GM18861 (cell line): ENCODE data around the gene TSSC4.

Experiments used
- ATAC-seq: cut with Tn5 transposase; IDR thresholded peaks from one replicate; pipeline ENCODE4 v1.9.1; 2021; ENCODE audit not compliant: unreplicated experiment

TSSC4 gene

DNA sequence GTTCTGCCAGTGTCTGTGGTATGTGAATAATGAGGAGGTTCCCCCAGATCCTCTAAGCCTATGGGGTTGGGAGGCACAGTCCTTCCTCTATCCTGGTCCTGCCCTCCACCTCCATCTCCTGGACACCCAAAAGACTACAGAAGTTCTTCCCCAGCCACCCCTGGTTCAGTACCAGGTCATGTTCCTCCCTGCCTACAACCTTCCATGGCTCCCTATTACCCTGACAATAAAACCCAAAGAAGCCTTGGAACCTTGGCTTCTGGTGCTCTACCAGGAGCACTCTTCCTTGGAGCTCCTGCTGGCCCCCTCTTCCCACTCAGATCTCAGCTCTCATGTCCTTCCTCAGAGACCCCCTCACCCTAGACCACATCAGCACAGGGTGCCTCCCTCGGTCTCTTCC lies 30.8 kb downstream of the TSSC4 start:
- no peak for ATAC-seq

DNA sequence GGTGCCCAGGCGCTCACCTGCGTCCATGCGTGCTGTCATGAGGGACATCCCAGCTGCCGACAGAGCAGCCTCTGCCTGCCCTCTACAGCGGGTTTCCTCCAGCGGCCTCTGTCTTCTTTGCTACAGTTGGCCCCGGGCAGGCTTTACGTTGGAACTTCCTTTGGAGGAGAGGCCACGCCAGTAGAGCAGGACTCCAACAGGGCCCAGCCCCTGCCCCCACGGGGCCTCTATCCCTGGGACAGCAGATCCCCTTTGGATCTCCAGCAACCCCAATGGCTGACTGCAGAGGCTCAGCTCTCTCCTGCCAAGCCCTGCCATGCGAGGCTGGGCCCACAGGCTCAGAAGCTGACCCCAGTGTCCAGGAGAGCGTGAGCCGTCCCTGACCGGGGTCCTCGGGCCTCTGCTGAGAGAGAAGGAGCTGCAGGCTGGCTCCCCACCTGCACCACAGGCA lies 31.6 kb downstream of the TSSC4 start:
- ATAC-seq: no peak

DNA sequence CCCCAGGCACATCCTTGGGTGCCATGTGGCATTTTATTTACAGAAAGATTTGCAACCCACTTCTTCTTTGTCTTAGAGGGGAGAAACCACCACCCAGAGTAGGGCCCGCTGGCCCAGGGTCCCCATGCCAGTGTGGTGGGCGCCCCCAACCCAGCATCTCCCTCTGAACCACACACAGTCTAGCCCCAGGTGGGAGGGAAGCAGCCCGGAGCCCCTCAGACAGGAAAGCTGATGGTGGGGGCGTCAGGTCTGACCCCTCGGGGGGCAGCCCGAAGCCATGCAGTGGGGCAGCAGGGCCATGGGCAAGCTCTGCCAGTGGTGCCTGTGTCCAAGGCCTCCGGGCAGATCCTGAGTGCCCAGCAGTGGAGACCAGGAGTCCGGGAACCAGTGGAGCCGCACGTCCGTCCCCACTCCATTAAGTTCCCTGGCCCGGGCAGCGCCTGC lies 32.1 kb downstream of the TSSC4 start:
- no peak for ATAC-seq

DNA sequence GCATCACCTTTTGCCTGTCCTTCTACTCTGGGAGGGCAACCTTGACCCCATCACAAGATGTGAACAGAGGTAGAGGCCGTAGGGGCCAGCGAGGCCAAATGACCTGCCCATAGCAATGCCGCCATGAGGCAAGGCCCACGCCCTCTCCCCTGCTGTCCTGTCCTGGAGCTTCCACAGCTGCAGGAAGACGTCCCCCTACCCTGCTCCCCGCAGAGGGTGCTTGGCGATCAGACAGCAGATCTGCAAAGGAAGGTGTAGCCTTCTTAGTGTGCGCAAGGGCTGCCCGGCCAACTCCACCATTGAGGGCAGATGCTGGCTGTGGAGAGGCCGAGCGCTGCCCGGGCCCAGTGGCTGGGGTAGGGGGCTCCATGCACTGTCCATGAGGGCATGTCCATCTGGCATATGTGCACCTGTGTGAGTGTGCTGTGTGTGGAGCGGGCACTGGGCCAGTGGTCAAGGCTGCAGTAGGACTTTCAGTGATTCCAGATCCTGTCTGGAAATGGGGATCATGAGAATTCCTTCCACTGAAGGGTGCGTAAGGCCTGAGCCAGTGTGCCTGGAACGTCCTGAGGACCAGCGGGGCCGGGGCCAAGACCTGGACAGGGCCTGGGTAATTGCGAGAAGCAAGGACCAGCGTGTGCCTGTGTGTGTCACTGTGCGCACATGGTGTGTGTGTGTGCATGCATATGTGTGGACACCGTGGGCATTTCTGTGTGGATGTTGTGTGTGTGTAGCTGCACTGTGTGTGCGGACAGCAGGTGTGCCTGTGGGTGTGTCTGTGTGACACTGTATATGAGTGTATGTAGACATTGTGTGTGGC lies 32.8 kb downstream of the TSSC4 start:
- ATAC-seq: no peak

DNA sequence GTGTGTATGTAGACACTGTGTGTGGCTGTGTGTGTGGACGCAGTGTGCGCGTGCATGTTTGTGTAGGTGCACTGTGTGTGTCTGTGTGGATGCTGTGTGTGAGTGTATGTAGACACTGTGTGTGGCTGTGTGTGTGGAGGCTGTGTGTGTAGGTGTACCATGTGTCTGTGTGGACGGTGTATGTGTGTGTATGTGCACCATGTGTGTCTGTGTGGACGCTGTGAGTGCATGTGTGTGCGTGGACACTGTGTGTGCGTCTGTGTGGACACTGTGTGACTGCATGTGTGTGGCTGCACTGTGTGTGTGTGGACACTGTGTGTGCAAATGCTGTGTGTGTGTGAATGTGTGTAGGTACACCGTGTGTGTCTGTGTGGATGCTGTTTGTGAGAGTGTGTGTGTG lies 33.5 kb downstream of the TSSC4 start:
- ATAC-seq: no peak

DNA sequence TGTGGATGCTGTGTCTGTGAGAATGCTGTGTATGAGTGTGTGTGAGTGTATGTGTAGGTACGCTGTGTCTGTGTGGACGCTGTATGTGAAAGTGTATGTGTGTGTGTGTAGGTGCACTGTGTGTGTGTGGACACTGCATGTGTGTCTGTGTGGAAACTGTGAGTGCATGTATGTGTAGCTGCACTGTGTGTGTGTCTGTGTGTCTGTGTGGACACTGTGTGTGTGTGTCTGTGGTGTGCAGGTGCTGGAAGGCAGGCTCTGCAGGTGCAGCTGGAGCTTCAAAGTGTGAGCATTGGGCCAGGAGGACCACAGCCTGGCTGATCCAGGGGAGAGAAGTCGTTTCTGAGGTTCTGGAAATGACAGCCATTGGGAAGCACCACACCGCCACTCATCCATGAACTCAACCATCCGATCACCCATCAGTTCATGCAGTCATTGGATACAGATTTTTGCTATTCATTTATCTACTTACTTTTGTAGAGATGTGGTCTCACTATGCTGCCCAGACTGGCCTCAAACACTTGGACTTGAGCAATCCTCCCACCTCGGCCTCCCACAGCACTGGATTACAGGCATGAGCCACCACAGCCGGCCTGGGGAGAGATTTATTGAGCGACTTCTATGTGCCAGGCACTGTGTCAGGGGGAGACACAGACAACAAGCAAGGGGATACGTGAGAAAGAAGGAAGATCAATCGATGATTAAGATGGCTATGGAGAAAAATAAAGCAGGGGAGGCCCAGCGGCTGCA lies 34.1 kb downstream of the TSSC4 start:
- ATAC-seq: no peak

DNA sequence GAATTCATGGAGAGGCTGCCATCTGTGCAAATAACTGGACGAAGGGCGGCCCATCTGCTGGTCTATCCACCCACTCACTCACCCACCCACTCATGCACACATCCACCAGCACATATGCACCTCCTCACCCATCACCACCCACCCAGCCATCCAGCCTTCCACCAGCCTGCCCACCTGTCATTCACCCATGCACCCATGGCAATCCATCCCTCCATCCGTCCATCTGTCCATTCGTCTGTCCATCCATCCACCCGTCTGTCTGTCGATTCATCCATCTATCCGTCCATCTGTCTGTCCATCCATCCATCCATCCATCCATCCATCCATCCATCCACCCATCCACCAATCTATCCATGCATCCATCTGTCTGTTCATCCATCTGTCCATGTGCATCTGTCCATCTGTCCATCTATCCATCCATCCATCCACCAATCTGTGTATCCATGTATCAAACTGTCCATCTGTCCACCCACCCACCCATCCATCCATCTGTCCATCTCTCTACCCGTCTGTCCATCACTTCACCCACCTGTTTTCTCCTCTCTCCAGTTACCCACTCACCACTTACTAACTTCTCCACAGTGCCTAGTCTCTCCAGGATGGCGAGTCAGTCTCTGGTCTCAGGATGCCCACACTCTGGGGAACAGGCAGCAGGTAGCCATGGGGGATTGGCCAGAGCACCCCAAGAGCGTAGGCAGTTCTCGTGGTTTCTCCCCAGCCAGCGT lies 34.9 kb downstream of the TSSC4 start:
- no peak for ATAC-seq

DNA sequence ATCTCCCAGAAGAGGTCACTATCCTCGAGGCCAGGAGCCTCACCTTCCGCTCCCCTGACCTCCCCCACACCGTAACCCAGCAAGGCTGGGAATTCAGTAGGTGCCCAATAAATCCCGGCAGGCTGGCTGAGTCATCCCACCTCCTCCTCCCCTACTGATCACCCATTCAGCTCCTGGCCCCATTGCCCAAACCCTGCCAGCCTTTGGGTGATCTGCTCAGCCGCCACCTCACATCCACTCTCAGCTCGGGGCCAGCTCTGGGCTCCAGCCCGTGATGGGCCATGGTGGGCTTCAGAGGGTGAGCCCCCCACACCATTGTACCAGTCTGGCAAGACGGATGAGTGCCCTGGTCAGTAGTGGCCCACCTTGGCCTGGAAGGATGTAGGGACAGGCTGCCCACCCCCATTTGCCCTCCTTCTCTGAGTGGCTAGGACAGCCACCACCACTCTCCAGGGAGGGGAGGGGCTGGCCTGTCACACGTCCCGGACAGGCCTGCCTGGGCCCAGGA lies 35.5 kb downstream of the TSSC4 start:
- ATAC-seq: no peak

DNA sequence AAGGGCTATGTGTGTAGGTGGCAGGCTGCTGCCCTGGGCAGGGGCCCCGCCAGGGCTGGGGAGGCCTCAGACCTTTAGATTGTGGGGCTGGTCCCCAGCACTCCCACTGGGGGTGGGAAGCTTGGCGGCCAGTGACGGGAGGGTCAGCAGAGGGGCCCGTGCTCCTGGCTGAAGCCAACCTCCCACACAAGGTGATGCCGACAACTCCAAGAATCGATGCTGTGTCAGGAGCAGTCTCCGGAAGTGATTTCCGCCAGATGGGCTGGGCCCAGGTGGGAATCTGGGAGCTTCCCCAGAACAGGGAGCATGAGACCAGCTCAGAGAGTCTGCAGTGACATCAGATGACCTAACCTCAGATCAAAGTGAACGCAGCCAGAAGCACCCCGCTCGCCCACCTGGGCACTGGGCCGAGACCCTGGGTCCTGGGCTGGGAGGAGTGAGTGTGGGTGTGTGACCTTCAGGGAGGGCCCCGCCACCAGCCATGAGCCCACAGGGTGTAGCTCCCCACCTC lies 36.0 kb downstream of the TSSC4 start:
- no peak for ATAC-seq

DNA sequence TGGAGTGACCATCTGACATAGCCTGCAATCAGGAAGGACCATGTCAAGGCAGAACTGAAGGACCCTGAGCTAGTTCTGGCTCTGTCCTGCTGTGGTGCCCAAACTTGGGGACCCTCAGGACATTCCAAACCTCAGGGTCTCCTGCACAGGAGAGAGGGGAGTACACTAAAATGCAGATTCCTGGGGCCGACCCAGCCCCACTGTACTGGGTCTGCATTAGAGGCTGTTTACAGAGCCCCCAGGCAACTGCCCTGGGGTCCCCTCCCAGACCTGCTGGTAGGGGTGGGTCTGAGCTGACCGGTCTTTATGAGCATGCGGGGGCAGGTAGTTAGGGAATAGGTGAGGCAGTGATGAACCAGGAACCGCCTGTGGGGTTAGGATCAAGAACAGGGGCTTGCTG lies 37.0 kb downstream of the TSSC4 start:
- no peak for ATAC-seq

DNA sequence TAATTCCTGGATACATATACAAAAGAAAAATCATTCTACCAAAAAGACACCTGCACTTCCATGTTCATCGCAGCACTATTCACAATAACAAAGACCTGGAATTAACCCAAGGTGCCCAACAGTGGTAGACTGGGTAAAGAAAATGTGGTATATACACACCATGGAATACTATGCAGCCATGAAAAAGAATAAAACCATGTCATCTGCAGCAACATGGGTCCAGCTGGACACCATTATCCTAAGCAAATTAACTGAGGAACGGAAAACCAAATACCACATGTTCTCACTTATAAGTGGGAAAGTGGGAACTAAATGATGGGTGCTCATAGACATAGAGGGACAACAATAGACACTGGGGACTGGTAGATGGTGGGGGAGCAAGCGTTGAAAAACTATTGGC lies 39.3 kb downstream of the TSSC4 start:
- ATAC-seq: no peak

DNA sequence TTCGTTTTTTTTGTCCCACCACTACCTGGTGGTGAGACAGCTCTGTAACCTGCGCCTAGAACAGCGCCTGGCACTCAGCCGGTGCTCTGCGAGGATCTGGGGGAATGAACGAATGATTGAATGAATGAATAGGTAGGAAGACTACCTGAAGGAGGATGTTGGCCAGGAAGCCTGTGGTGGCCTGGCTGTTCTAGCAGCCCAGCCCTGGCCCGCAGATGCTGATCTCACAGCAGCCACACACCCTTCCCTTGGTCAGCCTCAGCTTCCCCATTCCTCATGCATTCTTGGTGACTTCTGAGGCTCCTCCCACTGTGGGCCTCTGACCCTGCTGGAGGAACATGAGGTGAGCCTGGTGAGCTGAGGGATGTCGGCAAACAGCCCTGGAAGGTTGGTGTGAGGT lies 40.1 kb downstream of the TSSC4 start:
- ATAC-seq: no peak

DNA sequence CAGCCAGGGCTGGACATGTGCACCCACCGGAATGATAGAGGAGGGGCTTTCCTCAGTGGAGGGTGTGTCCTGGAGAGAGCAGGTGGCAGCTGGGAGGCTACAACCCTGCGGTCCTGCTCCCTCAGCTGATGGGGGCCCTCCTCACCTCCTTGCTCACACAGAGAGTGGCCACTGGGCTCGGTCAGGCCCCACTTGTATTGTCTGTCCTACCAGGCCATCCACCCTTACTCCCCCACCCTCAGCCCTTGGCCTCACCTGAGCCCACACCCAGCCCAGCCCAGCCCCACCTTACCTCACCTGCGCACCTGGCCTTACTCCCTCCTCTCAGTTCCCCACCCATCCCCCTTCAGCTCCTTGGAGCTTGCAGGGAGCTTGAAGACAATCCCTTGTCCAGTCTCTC lies 40.6 kb downstream of the TSSC4 start:
- ATAC-seq: no peak

DNA sequence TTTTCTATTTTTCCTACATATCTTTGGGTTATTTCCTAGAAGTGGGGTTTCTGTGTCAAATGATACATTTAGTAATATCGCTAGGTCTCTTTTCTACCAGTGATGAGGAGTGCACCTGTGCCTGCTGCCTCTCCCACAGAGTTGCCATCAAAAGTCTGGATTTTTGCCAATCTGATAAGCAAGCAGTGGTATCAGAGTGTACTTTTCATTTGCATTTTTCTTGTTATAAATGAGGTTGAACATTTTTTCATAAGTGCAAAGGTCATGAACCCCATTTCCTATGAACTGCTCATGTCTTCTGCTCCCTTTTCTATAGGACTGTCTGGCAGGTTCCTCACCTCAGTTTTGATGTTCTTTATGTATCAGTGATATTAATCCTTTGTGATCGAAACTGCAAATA lies 42.0 kb downstream of the TSSC4 start:
- no peak for ATAC-seq

DNA sequence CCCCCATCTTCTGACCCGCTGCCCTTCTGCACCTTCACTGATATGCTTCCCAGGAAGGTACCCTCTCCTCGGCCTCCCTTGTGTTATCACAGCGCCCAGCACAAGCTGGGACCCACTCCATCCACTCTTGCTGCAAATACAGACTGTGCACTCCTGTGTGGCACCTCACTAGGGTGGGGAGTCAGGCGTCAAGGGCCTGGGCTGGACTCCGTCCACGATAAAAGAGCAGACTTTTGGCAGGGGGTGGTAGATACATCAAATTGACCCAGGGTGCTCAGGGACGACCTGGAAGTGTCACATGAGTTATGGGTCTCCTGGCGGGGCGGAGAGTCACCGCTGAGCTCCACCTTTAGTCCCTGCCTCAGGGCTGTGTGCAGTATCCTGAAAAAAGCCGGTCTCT lies 42.9 kb downstream of the TSSC4 start:
- no peak for ATAC-seq

DNA sequence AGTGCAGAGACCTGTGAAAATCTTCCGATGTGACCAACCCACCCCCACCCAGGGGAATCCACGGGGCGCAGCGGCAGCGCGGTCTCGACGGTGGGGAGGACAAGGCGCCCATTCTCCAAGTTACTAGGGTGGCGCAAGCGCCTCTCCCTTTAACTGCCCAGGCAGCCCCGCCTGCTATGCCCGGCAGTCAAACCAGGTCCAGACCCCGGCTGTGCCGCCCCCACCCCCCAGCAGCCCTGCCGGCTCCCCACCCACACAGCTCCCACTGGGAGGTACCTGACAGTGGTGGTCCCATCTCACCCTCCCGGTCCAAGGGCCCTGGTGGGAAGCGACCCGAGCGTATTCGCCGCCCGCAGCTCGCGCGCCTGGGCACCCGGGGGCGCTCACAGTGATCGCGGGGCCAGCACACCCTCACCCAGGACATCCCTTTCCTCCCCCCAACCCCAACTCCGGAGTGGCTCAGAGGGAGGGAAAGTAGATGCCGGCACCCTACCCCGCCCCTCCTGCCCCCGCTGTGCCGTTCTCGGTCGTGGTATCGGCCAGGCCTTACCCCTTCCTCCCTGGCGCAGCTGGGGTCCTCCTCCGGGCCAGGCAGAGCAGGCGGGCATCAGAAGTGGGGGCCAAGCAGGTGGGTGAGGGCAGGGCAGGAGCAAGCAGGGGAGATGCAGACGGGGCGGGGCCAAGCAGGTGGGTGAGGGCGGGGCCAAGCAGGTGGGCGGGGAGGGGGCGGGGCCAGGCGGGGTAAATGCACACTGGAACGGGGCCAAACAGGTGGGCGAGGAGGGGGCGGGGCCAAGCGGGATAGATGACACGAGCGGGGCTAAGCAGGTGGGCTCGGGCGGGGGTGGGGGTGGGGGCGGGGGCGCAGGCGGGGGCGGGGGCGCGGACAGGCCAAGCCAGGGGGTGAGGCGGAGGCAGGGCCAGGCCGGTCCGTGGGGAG lies 43.6 kb downstream of the TSSC4 start, which contains the start of gene TRPM5:
TRPM5 (minus strand) TSS at position 634 of the 940 bp plus-strand sequence. CDS start 21,478 bp downstream, outside the sequence.
- ATAC-seq: no peak

DNA sequence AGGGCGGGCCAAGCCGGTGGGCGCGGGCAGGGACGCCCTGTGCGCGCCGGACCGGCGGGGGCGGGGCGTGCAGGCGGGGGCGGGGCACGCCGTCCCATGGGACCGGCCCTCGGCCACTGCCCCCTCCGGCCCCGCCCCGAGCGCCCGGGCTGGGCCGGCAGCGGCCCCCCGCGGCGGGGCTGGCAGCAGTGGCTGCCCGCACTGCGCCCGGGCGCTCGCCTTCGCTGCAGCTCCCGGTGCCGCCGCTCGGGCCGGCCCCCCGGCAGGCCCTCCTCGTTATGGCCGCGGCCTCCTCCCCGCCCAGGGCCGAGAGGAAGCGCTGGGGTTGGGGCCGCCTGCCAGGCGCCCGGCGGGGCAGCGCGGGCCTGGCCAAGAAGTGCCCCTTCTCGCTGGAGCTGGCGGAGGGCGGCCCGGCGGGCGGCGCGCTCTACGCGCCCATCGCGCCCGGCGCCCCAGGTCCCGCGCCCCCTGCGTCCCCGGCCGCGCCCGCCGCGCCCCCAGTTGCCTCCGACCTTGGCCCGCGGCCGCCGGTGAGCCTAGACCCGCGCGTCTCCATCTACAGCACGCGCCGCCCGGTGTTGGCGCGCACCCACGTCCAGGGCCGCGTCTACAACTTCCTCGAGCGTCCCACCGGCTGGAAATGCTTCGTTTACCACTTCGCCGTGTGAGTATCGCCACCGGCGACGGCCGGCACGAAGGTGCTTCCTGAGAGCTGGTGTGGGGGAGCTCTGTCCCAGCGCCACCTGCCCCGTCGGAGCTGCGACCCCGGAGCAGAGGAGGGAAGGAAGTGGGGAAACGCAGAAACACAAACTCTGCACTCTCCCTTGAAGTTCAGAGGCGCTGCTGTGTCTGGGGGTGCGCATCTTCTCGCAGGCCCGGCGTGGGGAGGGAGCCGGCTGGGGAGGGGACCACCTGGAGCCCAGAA lies 44.5 kb downstream of the TSSC4 start, which contains the start of gene KCNQ1:
KCNQ1 (plus strand) TSS at position 188 of the 925 bp plus-strand sequence; CDS start at position 279, 91 bp downstream.
- no peak for ATAC-seq

DNA sequence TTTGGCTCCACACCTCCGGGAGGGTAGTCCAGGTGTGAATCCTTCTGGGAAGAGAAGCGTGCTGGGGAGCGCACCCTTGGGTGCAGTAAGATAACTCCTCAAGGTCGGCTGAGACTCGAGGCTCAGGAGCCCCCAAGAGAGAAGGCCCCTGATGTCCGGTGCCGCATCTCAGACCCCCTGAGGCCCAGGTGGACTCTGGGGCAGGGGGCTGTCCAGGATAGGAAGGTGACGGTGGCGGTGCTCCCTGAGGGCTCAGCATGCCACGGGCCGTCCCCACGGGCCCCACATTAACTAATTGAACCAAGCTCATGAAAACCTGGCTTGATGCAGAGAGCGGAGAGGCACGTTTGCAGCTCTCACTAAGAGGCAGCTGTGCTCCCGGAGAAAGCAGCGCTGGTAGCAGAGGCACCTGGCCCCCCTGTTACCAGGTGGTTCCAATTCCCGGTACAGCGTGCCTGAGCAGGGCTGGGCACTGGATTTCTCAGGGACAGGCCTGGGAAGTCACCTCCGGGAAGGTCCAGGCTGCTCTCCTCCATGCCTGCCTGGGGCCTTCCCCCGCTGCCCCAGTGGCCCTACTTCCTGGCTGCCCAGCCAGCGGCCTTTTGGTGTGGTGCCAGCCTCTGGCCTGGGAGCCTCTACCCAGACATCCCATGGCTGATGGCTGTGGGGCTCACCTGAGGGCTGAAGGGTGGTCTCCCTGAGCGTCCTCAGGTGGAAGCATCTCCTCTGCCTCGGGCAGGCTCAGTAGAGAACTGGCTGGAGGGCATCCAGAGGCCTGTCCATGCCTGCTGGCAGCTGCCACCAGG lies 45.4 kb downstream of the TSSC4 start:
- ATAC-seq: no peak
